Lung (tissue), 12 donors: ENCODE measurements around the gene HS1BP3. TPM values are rescaled to one million over a fixed set of nuclear protein-coding genes. Genes with fewer than 3 reads are reported as not detected.

Experiments
- ATAC-seq: fragments of 200-7000 bp; cut with Tn5 transposase; one replicate; pipeline ENCODE4 v1.9.1; 2020; ENCODE audit warnings: moderate number of reproducible peaks; ENCODE audit not compliant: insufficient read depth, low FRiP score
- DNase-seq, 3 donors: peaks; one replicate each; pipeline ENCODE4 v3.0.0-alpha.2; 2013 to 2017
- H3K27ac ChIP-seq, 2 donors: one replicate each; pipeline ENCODE4 v1.5.1; 2013; ENCODE audit warnings: mild to moderate bottlenecking in 2 of 2, moderate library complexity in 2 of 2, control low read depth in 1 of 2, inconsistent platforms in 1 of 2, low read depth in 1 of 2, low read length in 1 of 2
- H3K27me3 ChIP-seq, 3 donors: one replicate each; pipeline ENCODE4 v1.5.1; 2013; ENCODE audit warnings: low read length in 2 of 3; ENCODE audit not compliant: control insufficient read depth in 3 of 3, insufficient read depth in 3 of 3
- H3K36me3 ChIP-seq, 4 donors: one replicate each; pipeline ENCODE4 v1.5.1; 2013; ENCODE audit warnings: low read length in 4 of 4, mild to moderate bottlenecking in 1 of 4, moderate library complexity in 1 of 4; ENCODE audit not compliant: control insufficient read depth in 4 of 4, insufficient read depth in 4 of 4
- H3K4me1 ChIP-seq, 5 donors: one replicate each; pipeline ENCODE4 v1.5.1; 2013; ENCODE audit warnings: low read length in 5 of 5, mild to moderate bottlenecking in 2 of 5, moderate library complexity in 1 of 5; ENCODE audit not compliant: control insufficient read depth in 5 of 5, insufficient read depth in 5 of 5
- H3K4me3 ChIP-seq: one replicate; pipeline ENCODE4 v1.5.1; 2013; ENCODE audit warnings: mild to moderate bottlenecking, control low read depth, moderate library complexity
- H3K9ac ChIP-seq, 2 donors: one replicate each; pipeline ENCODE4 v1.5.1; 2013; ENCODE audit warnings: low read length in 2 of 2, control low read depth in 1 of 2; ENCODE audit not compliant: insufficient read depth in 1 of 2
- H3K9me3 ChIP-seq, 4 donors: one replicate each; pipeline ENCODE4 v1.5.1; 2013; ENCODE audit warnings: low read length in 3 of 4, mild to moderate bottlenecking in 1 of 4, moderate library complexity in 1 of 4; ENCODE audit not compliant: control insufficient read depth in 4 of 4, insufficient read depth in 3 of 4
- CTCF ChIP-seq: IDR thresholded peaks from 2 replicates; pipeline ENCODE4 v1.5.1; 2012; ENCODE audit warnings: mild to moderate bottlenecking; ENCODE audit errors: control extremely low read depth, extremely low read depth
- whole genome bisulfite sequencing, 2 donors: extraction: QIAGEN DNeasy Blood & Tissue Kit; methylation state at CpG; one replicate each; pipeline ENCODE4 v1.1.7; 2013; 5-methylcytosine and 5-hydroxymethylcytosine counted together
- polyA plus RNA-seq, 2 donors: library from polyadenylated mRNA; stranded (reverse); fragments of 200-250 nt; gene quantifications; one replicate each; pipeline ENCODE4 v1.2.1, GENCODE V29; 2013
- total RNA-seq, 2 donors: library from RNA; depleted of rRNA in 1 of 2; stranded (reverse); fragments of >200 nt in 1 of 2; gene quantifications; one replicate each; pipeline ENCODE4 v1.2.1, GENCODE V29; 2014 to 2021
- donor health status: control.
- donor health status: control.
- donor health status: Bipolar disorder and iron deficiency.
- donor health status: healthy.
- donor health status: DM: yes; HTN: yes; CAD: no.

The HS1BP3 gene
- total and polyA plus RNA-seq, 4 donors: 25.4 to 41.4 (median 33.4) TPM

DNA sequence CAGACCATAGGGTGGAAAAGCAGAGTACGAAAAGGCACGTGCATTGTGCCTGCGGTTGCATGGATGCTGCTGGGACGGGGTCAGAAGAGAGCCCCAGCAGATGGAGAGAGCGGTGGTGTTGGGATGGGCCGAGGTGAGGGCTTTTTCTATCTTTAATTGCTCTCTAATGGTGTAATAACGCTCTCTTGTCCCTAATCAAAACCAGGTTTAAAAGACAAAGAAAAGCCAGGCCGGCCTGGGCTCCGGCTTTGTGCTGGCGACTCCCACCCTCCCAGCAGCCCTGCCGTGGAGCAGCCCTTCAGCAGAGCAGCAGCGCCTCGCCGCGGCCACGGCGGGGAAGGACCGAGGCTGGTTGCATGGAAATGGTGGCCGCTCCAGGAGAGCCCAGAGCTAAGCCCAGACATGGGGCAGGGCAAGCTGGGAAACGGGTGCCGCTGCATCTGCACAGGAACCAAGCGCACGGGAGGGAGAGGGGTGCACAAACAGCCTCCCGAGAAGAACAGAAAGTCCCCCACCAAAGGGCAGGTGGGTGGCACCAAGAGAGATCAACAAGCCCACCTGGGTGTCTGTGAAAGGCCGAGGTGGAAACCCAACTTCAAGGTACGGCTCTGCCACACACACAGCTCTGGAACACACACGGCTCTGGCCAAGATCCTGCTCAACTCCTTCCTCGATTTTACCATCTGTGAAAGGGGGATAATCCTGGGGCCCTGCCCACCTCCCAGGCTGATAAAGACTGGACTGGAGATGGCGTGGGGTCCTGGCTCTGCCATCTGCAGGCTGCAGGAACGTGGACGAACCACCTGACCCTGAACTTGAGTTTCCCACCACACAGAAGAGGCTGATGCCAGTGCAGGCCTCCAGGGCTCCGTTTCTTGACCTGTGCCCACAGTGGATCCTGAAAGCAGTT is 15.0 kb downstream of the HS1BP3 start:
- ATAC-seq (peak; percentile 75), DNase-seq (peak; percentile 87 to 91 (median 90))
- H3K9me3 ChIP-seq: no peaks in the 10 kb centered on the region
- H3K27ac ChIP-seq: peak overlapping the region; percentile 34 to 52
- no peaks in the 10 kb centered on the region for H3K27me3 ChIP-seq
- 42 to 53% methylated on average over 32 of the region's 32 CpGs for WGBS, 2 donors
- H3K36me3 ChIP-seq: peaks cover 0 to 33% (median 0%) of the 10 kb centered on the region in 4 donors
- H3K4me3 ChIP-seq: no peak overlapping the region
- peak overlapping the region in 1 of 2 donors; percentile 36 for H3K9ac ChIP-seq
- TF ChIP-seq CTCF: peak; percentile 91
- H3K4me1 ChIP-seq: peaks cover 0 to 21% (median 6%) of the 10 kb centered on the region in 5 donors

- H3K27me3 ChIP-seq: no peaks in the 10 kb centered on the region
- H3K4me1 ChIP-seq: peaks cover 0 to 22% (median 8%) of the 10 kb centered on the region in 5 donors
- H3K27ac ChIP-seq: peak overlapping the region in 1 of 2 donors; percentile 49
- WGBS, 2 donors: 70 to 78% methylated on average over 5 of the region's 5 CpGs
- no peaks in the 10 kb centered on the region for H3K9me3 ChIP-seq
- no peak for ATAC-seq
- DNase-seq: peak in 2 of 3 donors; percentile 21 to 30
- peaks cover 0 to 30% (median 0%) of the 10 kb centered on the region in 4 donors for H3K36me3 ChIP-seq
- no peak overlapping the region for H3K4me3 ChIP-seq
- no peak for TF ChIP-seq CTCF
- H3K9ac ChIP-seq: no peak overlapping the region
Observed at GRCh38 chr2:20635113-20635510, 15.8 kb downstream of the HS1BP3 start.

DNA sequence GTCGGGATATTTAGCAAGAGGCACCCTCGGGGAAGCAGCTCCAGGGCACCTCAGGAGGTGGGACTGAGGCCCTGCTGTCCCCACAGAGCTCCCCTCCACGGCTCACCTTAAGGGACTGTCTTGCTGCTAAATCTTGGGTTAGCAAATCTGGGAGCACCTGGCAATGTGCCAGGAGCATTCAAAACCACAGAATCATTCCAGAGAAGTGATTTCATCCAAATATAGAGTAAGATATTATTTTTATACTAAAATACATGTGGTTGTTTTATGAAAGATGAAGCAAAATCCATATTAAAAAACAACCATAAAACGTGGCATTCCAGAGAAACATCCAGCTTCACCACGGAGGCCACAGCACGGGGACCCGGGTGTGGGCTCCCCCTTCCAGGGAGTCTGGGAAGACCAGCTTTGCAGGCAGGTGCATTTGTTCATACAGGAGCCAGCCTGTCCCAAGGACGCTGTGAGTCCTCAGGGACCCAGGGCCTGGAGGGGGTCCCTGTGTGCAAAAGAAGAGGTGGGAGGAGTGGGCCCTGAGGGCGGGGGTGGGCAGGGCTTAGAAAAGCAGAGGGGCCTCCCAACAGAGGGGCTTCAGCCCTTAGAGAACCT is 16.3 kb downstream of the HS1BP3 start:
- 59 to 72% methylated on average over 9 of the region's 9 CpGs for WGBS, 2 donors

More for the DNA sequence above, 16.3 kb downstream of the HS1BP3 start:
- DNase-seq: peak in 2 of 3 donors; percentile 38 to 66
- Histone ChIP-seq H3K9me3 (no peaks in the 10 kb centered on the region), H3K4me3 (no peak overlapping the region), H3K27me3 (no peaks in the 10 kb centered on the region), H3K9ac (peak overlapping the region in 1 of 2 donors; percentile 24), H3K27ac (peak overlapping the region in 1 of 2 donors; percentile 84), H3K36me3 (peaks cover 0 to 28% (median 0%) of the 10 kb centered on the region in 4 donors), H3K4me1 (peaks cover 0 to 27% (median 8%) of the 10 kb centered on the region in 5 donors)
- ATAC-seq: no peak
- TF ChIP-seq CTCF: no peak
